HG03558 (cell line): ENCODE data around the gene PDK4.

ENCODE experiments used
- ATAC-seq: cut with Tn5 transposase; IDR thresholded peaks from one replicate; pipeline ENCODE4 v1.9.1; 2021; ENCODE audit warnings: moderate number of reproducible peaks; ENCODE audit not compliant: unreplicated experiment; ENCODE audit errors: extremely low read depth

The PDK4 gene

GRCh38 chr7:95536656-95537311 is 59.5 kb downstream of the PDK4 start:
- no peak for ATAC-seq

GRCh38 chr7:95535662-95536061 is 60.7 kb downstream of the PDK4 start:
- ATAC-seq = no peak

GRCh38 chr7:95534796-95535195 is 61.5 kb downstream of the PDK4 start:
- no peak for ATAC-seq
